H1 (cell line): Measurements from ENCODE around the gene GJC3. TPM values are rescaled to one million over a fixed set of nuclear protein-coding genes. Genes with fewer than 3 reads are reported as not detected.

Experiments used
- CTCF ChIA-PET: fragments of 300-600 bp; sonication (Branson Sonifier 250); formaldehyde crosslinking; loops from one replicate; lab custom pipeline; 2021; ENCODE audit not compliant: partially characterized antibody; lab: Charles Lee
- POLR2A ChIA-PET: fragments of 300-600 bp; sonication (Branson Sonifier 250); formaldehyde crosslinking; loops from one replicate; lab custom pipeline; 2021; ENCODE audit warnings: inconsistent platforms; ENCODE audit not compliant: partially characterized antibody; lab: Charles Lee
- DNase-seq, 2 experiments: peaks; one replicate each; pipeline versions ENCODE4 v3.0.0 to v3.0.0-alpha.2; 2010 to 2022; ENCODE audit warnings: low spot score in 2 of 2, low read depth in 1 of 2, mixed read lengths in 1 of 2
- FAIRE-seq: peaks from 2 replicates; lab custom pipeline; 2011; peaks lifted over from hg19 to GRCh38; lab: Jason Lieb, UNC
- H2AFZ ChIP-seq: 2 replicates; pipeline ENCODE4 v1.8.1; 2012; ENCODE audit warnings: low read length, inconsistent platforms
- H2AK5ac ChIP-seq: 2 replicates; pipeline ENCODE4 v1.6.1; 2013; ENCODE audit warnings: low read depth, low read length
- H2BK120ac ChIP-seq: replicated peaks from 2 replicates; pipeline ENCODE3; 2013; ENCODE audit warnings: low read depth, low read length, inconsistent platforms
- H2BK12ac ChIP-seq: 2 replicates; pipeline ENCODE4 v1.6.1; 2013; ENCODE audit warnings: low read depth, low read length
- H2BK15ac ChIP-seq: 2 replicates; pipeline ENCODE4 v1.6.1; 2013; ENCODE audit warnings: low read length
- H2BK20ac ChIP-seq: 2 replicates; pipeline ENCODE4 v1.6.1; 2013; ENCODE audit warnings: low read length
- H2BK5ac ChIP-seq: 2 replicates; pipeline ENCODE4 v1.6.1; 2013; ENCODE audit warnings: low read depth, low read length
- H3K14ac ChIP-seq: 2 replicates; pipeline ENCODE4 v1.6.1; 2013; ENCODE audit warnings: inconsistent platforms; ENCODE audit not compliant: insufficient read length
- H3K18ac ChIP-seq: 2 replicates; pipeline ENCODE4 v1.6.1; 2013; ENCODE audit warnings: low read length; ENCODE audit errors: extremely low read depth
- H3K23ac ChIP-seq: 2 replicates; pipeline ENCODE4 v1.6.1; 2013; ENCODE audit warnings: inconsistent platforms; ENCODE audit not compliant: insufficient read length
- H3K23me2 ChIP-seq: 2 replicates; pipeline ENCODE4 v1.6.1; 2013; ENCODE audit warnings: low read depth, low read length
- H3K27ac ChIP-seq: 2 replicates; pipeline ENCODE4 v1.6.1; 2011; ENCODE audit warnings: low read depth, low read length, inconsistent platforms
- H3K27me3 ChIP-seq, 4 experiments: replicated peaks in 1 of 4; 1 replicate in 1 of 4; 2 replicates in 3 of 4; pipeline versions ENCODE4 v1.6.1 to v1.8.1; 2011 to 2013; ENCODE audit warnings: low read length in 3 of 4, mild to moderate bottlenecking in 3 of 4, inconsistent platforms in 2 of 4, mixed read lengths in 2 of 4, moderate library complexity in 1 of 4; ENCODE audit not compliant: control insufficient read depth in 3 of 4, insufficient read depth in 3 of 4; ENCODE audit errors: extremely low read depth in 1 of 4
- H3K36me3 ChIP-seq, 4 experiments: 2 replicates each; pipeline versions ENCODE4 v1.6.1 to v1.8.1; 2011 to 2013; ENCODE audit warnings: mild to moderate bottlenecking in 4 of 4, low read length in 3 of 4, moderate library complexity in 2 of 4, control low read depth in 1 of 4, inconsistent platforms in 1 of 4; ENCODE audit not compliant: insufficient read depth in 4 of 4, control insufficient read depth in 2 of 4
- H3K4ac ChIP-seq: replicated peaks from 2 replicates; pipeline ENCODE3; 2013; ENCODE audit warnings: low read length, low read depth, mixed read lengths, inconsistent platforms; ENCODE audit not compliant: insufficient read length
- H3K4me1 ChIP-seq, 4 experiments: replicated peaks in 1 of 4; 1 replicate in 1 of 4; 2 replicates in 3 of 4; pipeline versions ENCODE4 v1.6.1 to v1.8.1; 2011 to 2013; ENCODE audit warnings: low read length in 3 of 4, inconsistent platforms in 2 of 4, mixed read lengths in 1 of 4; ENCODE audit not compliant: insufficient read depth in 4 of 4, control insufficient read depth in 3 of 4
- H3K4me2 ChIP-seq, 2 experiments: 2 replicates each; pipeline versions ENCODE4 v1.6.1 to v1.8.1; 2011 to 2013; ENCODE audit warnings: low read depth in 2 of 2, low read length in 2 of 2, control low read depth in 1 of 2, inconsistent platforms in 1 of 2, mild to moderate bottlenecking in 1 of 2; ENCODE audit not compliant: insufficient read depth in 1 of 2
- H3K4me3 ChIP-seq, 4 experiments: fragments of 200-600, 300-600 bp in 1 of 4; sonication (generic), shearing (Covaris generic), sonication (Bioruptor Twin) in 1 of 4; 2 replicates each; pipeline versions ENCODE4 v1.5.1 to v1.8.1; 2011 to 2016; ENCODE audit warnings: low read length in 4 of 4, low read depth in 3 of 4, control low read depth in 2 of 4, inconsistent platforms in 2 of 4, mild to moderate bottlenecking in 2 of 4, mixed read lengths in 1 of 4, moderate library complexity in 1 of 4; ENCODE audit not compliant: insufficient read depth in 2 of 4; ENCODE audit errors: extremely low read depth in 1 of 4
- H3K56ac ChIP-seq: replicated peaks from 2 replicates; pipeline ENCODE3; 2013; ENCODE audit warnings: low read depth, mild to moderate bottlenecking, mixed read lengths, low read length, inconsistent platforms; ENCODE audit not compliant: insufficient read length
- H3K79me1 ChIP-seq: 2 replicates; pipeline ENCODE4 v1.6.1; 2013; ENCODE audit warnings: low read depth, low read length, control low read depth
- H3K79me2 ChIP-seq, 2 experiments: 2 replicates each; pipeline versions ENCODE4 v1.6.1 to v1.8.1; 2012 to 2013; ENCODE audit warnings: low read length in 2 of 2, mild to moderate bottlenecking in 2 of 2, inconsistent platforms in 1 of 2; ENCODE audit not compliant: insufficient read depth in 2 of 2, control insufficient read depth in 1 of 2
- H3K9ac ChIP-seq, 4 experiments: replicated peaks in 1 of 4; 1 replicate in 1 of 4; 2 replicates in 3 of 4; pipeline versions ENCODE4 v1.6.1 to v1.8.1; 2011 to 2013; ENCODE audit warnings: low read depth in 3 of 4, low read length in 3 of 4, control low read depth in 2 of 4, mild to moderate bottlenecking in 2 of 4, moderate library complexity in 2 of 4, inconsistent platforms in 1 of 4; ENCODE audit errors: extremely low read depth in 1 of 4
- H3K9me3 ChIP-seq, 2 experiments: 2 replicates each; pipeline versions ENCODE4 v1.6.1 to v1.8.1; 2012 to 2013; ENCODE audit warnings: mild to moderate bottlenecking in 2 of 2, moderate library complexity in 2 of 2, control low read depth in 1 of 2, inconsistent platforms in 1 of 2, low read depth in 1 of 2, low read length in 1 of 2, mixed read lengths in 1 of 2; ENCODE audit not compliant: insufficient read depth in 2 of 2
- H4K20me1 ChIP-seq, 2 experiments: replicated peaks in 1 of 2; 2 replicates each; pipeline versions ENCODE3 to v1.8.1; 2011 to 2013; ENCODE audit warnings: inconsistent platforms in 2 of 2, low read length in 2 of 2, mild to moderate bottlenecking in 1 of 2; ENCODE audit not compliant: insufficient read depth in 2 of 2, control insufficient read depth in 1 of 2
- H4K5ac ChIP-seq: 2 replicates; pipeline ENCODE4 v1.6.1; 2013; ENCODE audit warnings: low read length, low read depth, mixed read lengths, inconsistent platforms; ENCODE audit not compliant: insufficient read length
- H4K8ac ChIP-seq: 2 replicates; pipeline ENCODE4 v1.8.0; 2013; ENCODE audit warnings: mild to moderate bottlenecking, moderate library complexity, low read length, inconsistent platforms; ENCODE audit not compliant: insufficient read depth; ENCODE audit errors: extremely low read depth
- H4K91ac ChIP-seq: replicated peaks from 2 replicates; pipeline ENCODE3; 2013; ENCODE audit warnings: low read length, mixed read lengths, inconsistent platforms; ENCODE audit not compliant: insufficient read length
- CBX5 ChIP-seq: fragments of 300-800, 300-1000 bp; sonication (generic); IDR thresholded peaks from 2 replicates; pipeline ENCODE4 v1.7.1; 2016; ENCODE audit warnings: antibody characterized with exemption, low read length, low read depth
- CTCF ChIP-seq, 3 experiments: IDR thresholded peaks; 1 replicate in 2 of 3; 2 replicates in 1 of 3; pipeline versions ENCODE4 v1.5.1 to v1.6.1; 2011; ENCODE audit warnings: low read length in 3 of 3, mild to moderate bottlenecking in 3 of 3, inconsistent platforms in 2 of 3, low read depth in 1 of 3, moderate library complexity in 1 of 3; ENCODE audit not compliant: insufficient read depth in 1 of 3; ENCODE audit errors: control extremely low read depth in 1 of 3
- E2F6 ChIP-seq: IDR thresholded peaks from 2 replicates; pipeline ENCODE4 v1.6.1; 2012; ENCODE audit warnings: inconsistent platforms
- EGR1 ChIP-seq: IDR thresholded peaks from 2 replicates; pipeline ENCODE4 v1.6.1; 2011; ENCODE audit warnings: low read depth, low read length, borderline replicate concordance
- MAX ChIP-seq: IDR thresholded peaks from 2 replicates; pipeline ENCODE4 v1.6.1; 2012; ENCODE audit warnings: inconsistent platforms
- PHF8 ChIP-seq: fragments of 200-600 bp; sonication (generic); conservative IDR thresholded peaks from 2 replicates; pipeline ENCODE4 v1.7.1; 2012; ENCODE audit warnings: low read depth, mild to moderate bottlenecking, inconsistent platforms, low read length, moderate library complexity
- RAD21 ChIP-seq, 2 experiments: IDR thresholded peaks in 1 of 2; conservative IDR thresholded peaks in 1 of 2; 2 replicates each; pipeline ENCODE4 v1.6.1; 2011; ENCODE audit warnings: low read depth in 2 of 2, low read length in 2 of 2, improper control_type of control experiment in 1 of 2, inconsistent platforms in 1 of 2, mild to moderate bottlenecking in 1 of 2, moderate library complexity in 1 of 2
- RXRA ChIP-seq: IDR thresholded peaks from 2 replicates; pipeline ENCODE4 v1.6.1; 2011; ENCODE audit warnings: low read depth, mild to moderate bottlenecking, low read length, moderate library complexity; ENCODE audit not compliant: insufficient read depth
- SP4 ChIP-seq: IDR thresholded peaks from 2 replicates; pipeline ENCODE4 v1.6.1; 2012; ENCODE audit warnings: low read length, inconsistent platforms
- polyA plus RNA-seq, 7 experiments: library from polyadenylated mRNA; depleted of rRNA in 3 of 7; stranded (reverse) in 5 of 7; unstranded in 2 of 7; fragments of >200 nt in 5 of 7; fragments of 200-250 nt in 2 of 7; gene quantifications; 1 replicate in 5 of 7; 2 replicates in 1 of 7; 4 replicates in 1 of 7; pipeline versions ENCODE4 v1.2.1 to v1.2.3, GENCODE V29; 2011 to 2013; ENCODE audit warnings: missing spikeins in 2 of 7, mixed read lengths in 2 of 7
- total RNA-seq: library from RNA; stranded (reverse); fragmentation: NEBNext Ultra II Directional; extraction: Animal tissue kit (Norgen Biotek cat#: 25700); gene quantifications from 2 replicates; pipeline ENCODE4 v1.2.1, GENCODE V29; 2021

GJC3 gene
- total and polyA plus RNA-seq, 2 of the 8 experiments (the other 6 are each of a cell fraction or from before 2014, with no cell fraction given), result 2.7 to 3.0 TPM

GRCh38 chr7:99926321-99926720, 3.1 kb downstream of the GJC3 start:
- H3K27me3 ChIP-seq, result no peaks in the 10 kb centered on the region
- H3K56ac ChIP-seq, result no peak overlapping the region

More at GRCh38 chr7:99926321-99926720, 3.1 kb downstream of the GJC3 start:
- Histone ChIP-seq H2AK5ac (no peak overlapping the region), H4K5ac (no peak overlapping the region), H3K79me1 (no peaks in the 10 kb centered on the region), H2BK12ac (no peak overlapping the region), H3K27ac (no peak overlapping the region), H3K4me1 (peaks cover 0 to 6% (median 3%) of the 10 kb centered on the region in 4 experiments; a peak in 4 of 7 replicates), H3K4me2 (no peak overlapping the region), H3K79me2 (no peaks in the 10 kb centered on the region), H3K9me3 (peaks cover 3 to 4% of the 10 kb centered on the region in 2 experiments; a peak in 1 of 4 replicates), H3K18ac (no peak overlapping the region), H3K36me3 (no peaks in the 10 kb centered on the region), H2BK15ac (no peak overlapping the region), H2BK120ac (no peak overlapping the region), H3K4me3 (no peak overlapping the region), H2BK20ac (no peak overlapping the region), H3K9ac (no peak overlapping the region), H3K14ac (no peak overlapping the region), H3K23ac (no peak overlapping the region), H4K8ac (no peak overlapping the region), H4K91ac (no peak overlapping the region), H4K20me1 (no peaks in the 10 kb centered on the region), H2AFZ (no peak overlapping the region), H3K4ac (no peak overlapping the region), H3K23me2 (no peaks in the 10 kb centered on the region), H2BK5ac (no peak overlapping the region)
- FAIRE-seq, result no peak
- ChIA-PET CTCF (interaction anchor here (0.5 to 1.1 kb wide), 4 partner anchors 11 to 64 kb away, joined by 3 read pairs; no protein-coding TSS in a partner anchor), POLR2A (no interaction called here)
- TF ChIP-seq MAX, result no peak
- TF ChIP-seq SP4, result no peak
- TF ChIP-seq CBX5, result no peak
- TF ChIP-seq RAD21 (IDR thresholded peaks at IDR 0.05 in 1 of 2, conservative IDR thresholded peaks at IDR 0.05 in 1 of 2; ENCODE audit: low read depth in 2 of 2, low read length in 2 of 2), result no peak
- no peak for TF ChIP-seq EGR1
- TF ChIP-seq CTCF (IDR thresholded peaks at IDR 0.05; ENCODE audit: control extremely low read depth in 1 of 3, insufficient read depth in 1 of 3, low read depth in 1 of 3, low read length in 3 of 3), result no peak
- no peak for TF ChIP-seq PHF8
- no peak for TF ChIP-seq E2F6
- TF ChIP-seq RXRA, result no peak
- no peak for DNase-seq
